ENCODE measurements around the gene DTD1. TPM values are rescaled to one million over a fixed set of nuclear protein-coding genes. Genes with fewer than 3 reads are reported as not detected.

DTD1 gene
- total RNA-seq, 1 experiment from 2014 or later, result 14.3 TPM

DNA sequence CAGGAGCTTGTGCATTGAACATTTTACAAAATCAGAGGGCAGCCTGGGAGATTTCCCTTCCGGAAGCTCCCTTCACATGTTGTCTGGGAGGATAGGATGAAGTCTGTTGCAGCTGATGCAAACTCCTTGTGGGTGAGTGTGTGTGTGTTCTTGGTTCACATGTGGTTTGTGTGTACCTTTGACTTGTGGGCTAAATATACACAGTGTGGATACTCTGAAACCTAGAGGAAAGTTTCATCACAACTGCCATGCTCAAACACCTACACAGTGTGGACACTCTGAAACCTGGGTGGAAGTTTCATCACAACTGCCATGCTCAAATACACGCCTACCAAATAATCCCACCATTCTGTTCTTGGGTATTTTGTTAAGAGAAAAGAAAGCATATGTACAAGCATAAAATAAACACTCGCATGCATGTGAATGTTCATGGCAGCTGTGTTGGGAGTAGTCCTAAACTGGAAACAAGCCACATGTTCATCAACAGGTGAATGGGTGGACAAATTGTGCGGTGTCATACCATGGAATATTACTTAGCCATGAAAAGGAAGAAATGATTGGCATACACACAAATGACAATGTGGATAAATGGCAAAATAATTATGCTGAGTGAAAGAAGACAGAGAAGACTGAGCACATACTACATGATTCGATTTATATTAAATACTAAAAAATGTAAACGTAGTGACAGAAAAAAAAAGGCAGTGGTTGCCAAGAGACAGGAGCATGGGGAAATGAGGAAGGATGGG is 227.5 kb downstream of the DTD1 start:
- no peak overlapping the region for H3K27ac Mint-ChIP-seq (ENCODE audit: unreplicated experiment)
- H3K4me3 Mint-ChIP-seq (ENCODE audit: low read depth, unreplicated experiment), result no peak overlapping the region
- intact Hi-C loops (cut with micrococcal nuclease; ENCODE audit: unreplicated experiment), result no loop called here
- peaks cover 17% of the 10 kb centered on the region for H3K27me3 Mint-ChIP-seq (ENCODE audit: unreplicated experiment)
- no peaks in the 10 kb centered on the region for H3K36me3 Mint-ChIP-seq (ENCODE audit: insufficient read depth, unreplicated experiment)
- no peaks in the 10 kb centered on the region for H3K4me1 Mint-ChIP-seq (ENCODE audit: low read depth, unreplicated experiment)
- DNase-seq, result no peak
- peaks cover 3% of the 10 kb centered on the region for H3K9me3 Mint-ChIP-seq (ENCODE audit: low read depth, unreplicated experiment)
- TF ChIP-seq, protein P1, sequence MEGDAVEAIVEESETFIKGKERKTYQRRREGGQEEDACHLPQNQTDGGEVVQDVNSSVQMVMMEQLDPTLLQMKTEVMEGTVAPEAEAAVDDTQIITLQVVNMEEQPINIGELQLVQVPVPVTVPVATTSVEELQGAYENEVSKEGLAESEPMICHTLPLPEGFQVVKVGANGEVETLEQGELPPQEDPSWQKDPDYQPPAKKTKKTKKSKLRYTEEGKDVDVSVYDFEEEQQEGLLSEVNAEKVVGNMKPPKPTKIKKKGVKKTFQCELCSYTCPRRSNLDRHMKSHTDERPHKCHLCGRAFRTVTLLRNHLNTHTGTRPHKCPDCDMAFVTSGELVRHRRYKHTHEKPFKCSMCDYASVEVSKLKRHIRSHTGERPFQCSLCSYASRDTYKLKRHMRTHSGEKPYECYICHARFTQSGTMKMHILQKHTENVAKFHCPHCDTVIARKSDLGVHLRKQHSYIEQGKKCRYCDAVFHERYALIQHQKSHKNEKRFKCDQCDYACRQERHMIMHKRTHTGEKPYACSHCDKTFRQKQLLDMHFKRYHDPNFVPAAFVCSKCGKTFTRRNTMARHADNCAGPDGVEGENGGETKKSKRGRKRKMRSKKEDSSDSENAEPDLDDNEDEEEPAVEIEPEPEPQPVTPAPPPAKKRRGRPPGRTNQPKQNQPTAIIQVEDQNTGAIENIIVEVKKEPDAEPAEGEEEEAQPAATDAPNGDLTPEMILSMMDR (IDR thresholded peaks at IDR 0.05; ENCODE audit: unreplicated experiment), result no peak
- CTCF ChIA-PET, result no interaction called here
- no TSS peak for BruUV-seq (replicated peaks)

Other genes with a start within 250 kb of the DTD1 start
- gene DZANK1, start 121.0 kb upstream of the DTD1 start, total RNA-seq (2022), result 0.86 and 1.0 TPM in 2 replicates
- gene POLR3F, start 120.7 kb upstream of the DTD1 start, total RNA-seq (2022), result 4.1 and 4.2 TPM in 2 replicates
- gene RBBP9, start 90.8 kb upstream of the DTD1 start, total RNA-seq (2022), result 3.5 and 5.5 TPM in 2 replicates
- 22.0 and 26.3 TPM in 2 replicates for gene SEC23B, start 80.1 kb upstream of the DTD1 start, total RNA-seq (2022)
- gene SMIM26, start 20.6 kb upstream of the DTD1 start, total RNA-seq (2022), result 17.8 and 20.9 TPM in 2 replicates
- not detected in 2 replicates for gene SCP2D1, start 225.7 kb downstream of the DTD1 start, total RNA-seq (2022)